Astrocyte of the spinal cord (primary cell): Measurements from ENCODE around the gene DLGAP1.

ENCODE experiments used
- DNase-seq: peaks from one replicate; pipeline ENCODE4 v3.0.0; 2011; ENCODE audit warnings: low read depth, low spot score
- H3K4me3 ChIP-seq: 2 replicates; pipeline ENCODE4 v1.5.1; 2011; ENCODE audit warnings: low read depth, mild to moderate bottlenecking, low read length, moderate library complexity
- in situ Hi-C: cut with HindIII; loops from 2 replicates; pipeline ENCODE4 v1.10.0; 2017; ENCODE audit warnings: low sequenced_read_pairs
- TF ChIP-seq, protein P1 (sequence below): IDR thresholded peaks from 2 replicates; pipeline ENCODE4 v1.5.1; 2012; ENCODE audit warnings: low read depth, mild to moderate bottlenecking, low read length, inconsistent platforms

Gene DLGAP1

DNA sequence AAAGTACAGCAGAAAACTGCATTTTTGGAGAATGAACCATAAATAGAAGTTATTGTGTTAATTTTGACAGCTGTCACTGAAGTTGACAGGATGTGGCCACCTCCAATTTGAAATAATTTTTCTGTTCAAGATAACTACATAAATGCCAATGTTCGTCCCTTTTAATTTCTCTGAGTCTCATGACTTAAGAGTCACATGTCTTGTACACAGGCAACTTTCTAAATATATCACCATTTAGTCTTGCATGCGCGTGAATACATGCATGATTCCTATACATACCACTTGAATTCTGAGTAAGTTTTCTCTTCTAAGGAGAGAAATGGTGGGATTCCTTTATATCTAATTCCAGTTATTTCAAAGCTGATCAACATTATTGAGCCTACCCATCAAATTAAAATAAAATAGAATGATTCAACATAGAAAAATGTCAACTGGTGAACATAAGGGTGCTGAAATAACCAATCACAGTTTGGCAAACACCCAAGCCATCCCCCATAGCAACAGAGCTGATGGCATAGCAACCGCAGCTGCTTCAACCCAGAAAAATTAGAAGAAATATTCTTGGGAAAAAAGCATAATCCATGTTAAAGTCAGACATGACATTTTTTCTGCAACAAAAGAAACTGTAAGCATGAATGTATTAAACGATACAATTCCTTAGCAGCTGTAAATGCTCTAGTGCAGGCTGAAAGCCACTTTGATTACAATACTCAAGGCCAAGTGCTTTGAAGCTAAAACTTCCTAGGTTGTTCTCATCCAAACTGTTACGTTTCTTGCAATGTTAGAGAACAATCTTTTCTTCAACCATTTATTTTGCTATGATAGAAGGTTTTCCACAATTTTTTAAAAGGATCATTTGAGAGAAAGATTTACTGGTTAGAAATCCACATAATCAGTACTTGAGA is 282.7 kb downstream of the DLGAP1 start:
- in situ Hi-C loops: no loop called here
- DNase-seq: no peak
- TF ChIP-seq, protein P1, sequence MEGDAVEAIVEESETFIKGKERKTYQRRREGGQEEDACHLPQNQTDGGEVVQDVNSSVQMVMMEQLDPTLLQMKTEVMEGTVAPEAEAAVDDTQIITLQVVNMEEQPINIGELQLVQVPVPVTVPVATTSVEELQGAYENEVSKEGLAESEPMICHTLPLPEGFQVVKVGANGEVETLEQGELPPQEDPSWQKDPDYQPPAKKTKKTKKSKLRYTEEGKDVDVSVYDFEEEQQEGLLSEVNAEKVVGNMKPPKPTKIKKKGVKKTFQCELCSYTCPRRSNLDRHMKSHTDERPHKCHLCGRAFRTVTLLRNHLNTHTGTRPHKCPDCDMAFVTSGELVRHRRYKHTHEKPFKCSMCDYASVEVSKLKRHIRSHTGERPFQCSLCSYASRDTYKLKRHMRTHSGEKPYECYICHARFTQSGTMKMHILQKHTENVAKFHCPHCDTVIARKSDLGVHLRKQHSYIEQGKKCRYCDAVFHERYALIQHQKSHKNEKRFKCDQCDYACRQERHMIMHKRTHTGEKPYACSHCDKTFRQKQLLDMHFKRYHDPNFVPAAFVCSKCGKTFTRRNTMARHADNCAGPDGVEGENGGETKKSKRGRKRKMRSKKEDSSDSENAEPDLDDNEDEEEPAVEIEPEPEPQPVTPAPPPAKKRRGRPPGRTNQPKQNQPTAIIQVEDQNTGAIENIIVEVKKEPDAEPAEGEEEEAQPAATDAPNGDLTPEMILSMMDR: no peak
- no peak overlapping the region for H3K4me3 ChIP-seq

DNA sequence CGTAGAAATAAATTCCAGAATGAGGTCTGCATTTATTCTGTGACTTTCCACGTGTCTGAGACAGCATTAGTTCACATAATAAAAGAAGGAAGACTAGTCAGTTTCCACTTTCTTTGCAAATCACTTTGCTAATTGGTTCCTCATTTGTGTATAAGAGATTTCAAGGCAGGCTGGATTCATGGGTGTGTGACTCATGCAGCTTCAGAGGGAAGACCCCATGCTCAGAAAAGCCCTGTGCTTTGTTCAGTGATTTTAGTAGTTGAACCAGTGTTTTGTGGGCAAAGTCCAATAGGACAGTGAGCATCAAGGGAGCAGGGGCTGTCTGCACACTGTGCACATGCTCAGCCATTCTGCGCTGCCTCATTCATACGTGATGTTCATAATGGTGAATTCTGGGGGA is 297.8 kb downstream of the DLGAP1 start:
- in situ Hi-C loops: no loop called here
- no peak overlapping the region for H3K4me3 ChIP-seq
- DNase-seq: no peak
- TF ChIP-seq, protein P1: no peak

DNA sequence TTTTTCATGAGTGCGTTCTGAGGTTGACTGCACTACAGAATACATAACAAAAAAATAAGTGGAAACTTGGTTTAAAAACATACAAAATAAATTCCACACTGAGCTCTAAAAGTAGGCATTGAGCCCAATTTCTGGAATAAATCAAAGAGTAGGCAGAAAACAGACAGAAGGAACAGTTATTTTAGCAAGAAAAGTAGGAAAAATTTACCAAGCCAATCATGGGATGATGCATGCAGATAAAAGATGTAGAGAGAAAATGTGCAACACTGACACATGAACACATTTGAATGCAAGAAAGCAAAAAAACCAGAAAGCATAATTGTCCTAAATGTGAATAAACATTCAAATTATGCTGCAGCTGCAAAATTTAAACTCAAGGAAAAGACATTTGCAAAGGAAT is 308.3 kb downstream of the DLGAP1 start:
- H3K4me3 ChIP-seq: no peak overlapping the region
- TF ChIP-seq, protein P1: no peak
- no peak for DNase-seq
- in situ Hi-C loops: no loop called here

DNA sequence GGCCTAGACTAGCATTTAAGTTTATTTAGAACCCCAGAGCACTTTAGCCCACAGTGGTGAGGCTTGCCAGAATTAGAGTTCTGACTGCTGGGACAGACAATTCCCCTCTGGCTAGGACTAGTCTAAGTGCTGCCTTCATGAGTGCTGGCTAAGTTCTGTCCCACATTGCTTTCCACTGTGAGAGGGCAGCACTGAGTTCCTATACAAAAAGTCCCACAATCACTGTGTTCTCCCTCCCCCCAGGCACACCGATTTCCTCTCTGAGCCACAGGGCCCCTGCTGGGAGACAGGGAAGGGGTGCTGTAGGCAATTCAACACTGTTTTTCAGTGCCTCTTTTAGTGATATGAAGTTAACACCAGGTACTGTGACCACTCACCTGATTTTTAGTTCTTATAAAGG is 310.9 kb downstream of the DLGAP1 start:
- in situ Hi-C loops: no loop called here
- TF ChIP-seq, protein P1: no peak
- DNase-seq: no peak
- no peak overlapping the region for H3K4me3 ChIP-seq

DNA sequence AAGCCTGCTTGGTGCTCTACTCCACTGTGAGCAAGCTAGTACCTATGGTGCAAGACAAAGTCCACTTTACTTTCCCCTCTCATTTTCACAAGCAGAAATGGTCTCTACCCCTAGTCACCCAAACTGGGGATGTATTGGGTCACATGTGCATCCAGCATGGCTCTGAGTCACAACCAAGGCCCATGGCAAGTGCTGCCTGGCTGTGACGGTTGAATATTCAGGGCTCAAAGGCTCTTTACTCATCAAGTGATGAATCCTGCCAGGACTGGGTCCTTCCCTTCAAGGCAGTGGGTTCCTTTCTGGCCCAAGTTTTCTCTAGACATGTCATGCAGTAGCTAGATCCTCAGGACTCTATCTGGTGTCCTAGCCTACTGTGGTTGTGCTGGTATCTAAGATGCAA is 311.5 kb downstream of the DLGAP1 start:
- no peak for DNase-seq
- H3K4me3 ChIP-seq: no peak overlapping the region
- TF ChIP-seq, protein P1: no peak
- in situ Hi-C loops: no loop called here

DNA sequence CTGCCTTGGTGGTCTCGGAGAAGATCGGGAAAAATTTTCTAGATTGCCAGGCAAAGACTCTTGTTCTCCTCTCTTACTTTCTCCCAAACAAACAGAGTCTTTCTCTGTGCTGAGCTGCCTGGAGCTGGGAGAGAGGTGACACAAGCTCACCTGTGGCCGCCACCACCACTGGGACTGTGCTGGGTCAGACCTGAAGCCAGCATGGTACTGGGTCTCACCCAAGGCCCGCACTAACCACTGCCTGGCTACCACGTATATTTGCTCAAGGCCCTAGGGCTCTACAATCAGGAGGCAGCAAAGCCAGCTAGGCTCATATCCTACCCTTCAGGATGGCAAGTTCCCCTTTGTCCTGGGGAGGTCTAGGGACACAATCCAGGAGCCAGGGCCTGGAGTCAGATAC is 312.2 kb downstream of the DLGAP1 start:
- H3K4me3 ChIP-seq: no peak overlapping the region
- in situ Hi-C loops: no loop called here
- TF ChIP-seq, protein P1: no peak
- DNase-seq: no peak
